UCSD-AML1 (cell line): ENCODE results near the gene MAPK4.

Source experiments
- DNase-seq: peaks from one replicate; lab custom pipeline; 2025; ENCODE audit not compliant: unreplicated experiment; lab: John Stamatoyannopoulos, UW

MAPK4 gene

DNA sequence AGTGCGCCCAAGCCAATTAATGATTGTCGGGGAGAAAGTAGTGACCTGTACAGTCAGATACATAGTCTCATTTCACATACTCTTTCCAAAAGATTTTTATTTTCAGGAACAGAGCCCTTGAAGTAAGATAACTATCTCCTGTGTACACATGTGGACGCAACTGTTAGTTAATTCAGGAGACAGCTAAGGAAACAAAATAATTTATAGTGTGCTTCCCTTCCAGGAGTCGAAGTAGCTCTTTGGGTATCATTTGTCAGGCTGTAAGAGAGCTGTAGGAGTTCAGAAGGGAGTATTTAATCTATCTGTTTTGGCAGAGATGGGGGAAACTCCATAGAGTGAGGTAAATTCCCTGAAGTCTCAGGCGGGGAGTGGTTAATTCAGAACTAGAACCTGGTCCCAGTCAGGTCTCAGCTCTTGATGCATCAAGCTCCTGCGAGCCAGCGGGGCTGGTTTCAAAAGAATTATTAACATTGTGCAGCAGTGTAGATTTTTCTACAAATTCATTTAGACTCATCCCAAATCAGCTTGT lies 63.0 kb downstream of the MAPK4 start:
- no peak for DNase-seq

DNA sequence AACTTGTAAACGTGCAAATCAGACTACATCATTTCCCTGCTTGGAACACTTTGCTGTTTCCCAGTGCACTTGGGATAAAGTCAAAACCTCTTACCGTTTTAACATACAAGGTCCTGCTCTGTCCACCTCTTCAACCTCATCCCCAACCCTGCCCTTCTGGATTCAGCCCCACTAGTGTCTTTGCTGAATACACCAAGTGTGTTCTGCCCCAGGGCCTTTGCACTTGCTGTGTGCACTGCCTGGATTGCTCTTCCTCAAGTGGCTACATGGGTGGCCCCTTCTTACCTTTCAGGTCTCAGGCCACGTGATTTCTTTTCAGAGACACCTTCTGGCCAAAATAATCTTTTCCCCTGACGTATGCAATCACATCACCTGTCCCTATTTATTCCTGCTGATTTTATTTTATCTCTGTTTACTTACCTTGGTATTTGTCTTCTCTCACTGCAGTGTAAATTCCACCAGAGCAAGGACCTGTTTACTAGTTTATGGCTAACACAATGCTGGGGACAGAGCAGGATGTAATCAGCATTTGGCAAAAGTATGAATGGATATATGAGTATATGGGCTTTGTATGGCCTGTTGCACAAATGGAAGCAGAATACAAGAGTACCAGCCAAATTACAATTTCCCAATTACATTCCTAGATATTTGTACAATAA lies 63.9 kb downstream of the MAPK4 start:
- DNase-seq, result no peak

GRCh38 chr18:50624981-50625380 lies 65.1 kb downstream of the MAPK4 start:
- no peak for DNase-seq

DNA sequence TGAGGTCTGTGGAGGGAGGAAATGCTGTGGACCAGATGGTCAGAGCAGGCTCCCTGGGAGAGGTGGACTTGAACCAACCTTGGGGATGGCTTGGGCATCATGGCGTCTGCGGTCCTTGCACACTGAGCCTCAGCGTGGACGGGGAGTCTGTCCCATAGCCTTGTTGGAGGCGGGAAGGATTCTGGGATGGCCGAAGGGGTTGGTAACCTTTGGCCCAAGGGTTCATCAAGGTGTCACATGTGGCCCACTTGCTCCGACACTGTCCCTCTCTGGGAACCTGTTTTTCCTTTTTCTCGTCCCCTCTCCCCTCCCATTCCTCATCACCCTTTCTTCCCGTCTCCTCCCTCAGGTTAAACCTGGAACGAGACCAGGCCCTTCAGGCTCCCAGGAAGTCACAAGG lies 66.4 kb downstream of the MAPK4 start:
- no peak for DNase-seq

DNA sequence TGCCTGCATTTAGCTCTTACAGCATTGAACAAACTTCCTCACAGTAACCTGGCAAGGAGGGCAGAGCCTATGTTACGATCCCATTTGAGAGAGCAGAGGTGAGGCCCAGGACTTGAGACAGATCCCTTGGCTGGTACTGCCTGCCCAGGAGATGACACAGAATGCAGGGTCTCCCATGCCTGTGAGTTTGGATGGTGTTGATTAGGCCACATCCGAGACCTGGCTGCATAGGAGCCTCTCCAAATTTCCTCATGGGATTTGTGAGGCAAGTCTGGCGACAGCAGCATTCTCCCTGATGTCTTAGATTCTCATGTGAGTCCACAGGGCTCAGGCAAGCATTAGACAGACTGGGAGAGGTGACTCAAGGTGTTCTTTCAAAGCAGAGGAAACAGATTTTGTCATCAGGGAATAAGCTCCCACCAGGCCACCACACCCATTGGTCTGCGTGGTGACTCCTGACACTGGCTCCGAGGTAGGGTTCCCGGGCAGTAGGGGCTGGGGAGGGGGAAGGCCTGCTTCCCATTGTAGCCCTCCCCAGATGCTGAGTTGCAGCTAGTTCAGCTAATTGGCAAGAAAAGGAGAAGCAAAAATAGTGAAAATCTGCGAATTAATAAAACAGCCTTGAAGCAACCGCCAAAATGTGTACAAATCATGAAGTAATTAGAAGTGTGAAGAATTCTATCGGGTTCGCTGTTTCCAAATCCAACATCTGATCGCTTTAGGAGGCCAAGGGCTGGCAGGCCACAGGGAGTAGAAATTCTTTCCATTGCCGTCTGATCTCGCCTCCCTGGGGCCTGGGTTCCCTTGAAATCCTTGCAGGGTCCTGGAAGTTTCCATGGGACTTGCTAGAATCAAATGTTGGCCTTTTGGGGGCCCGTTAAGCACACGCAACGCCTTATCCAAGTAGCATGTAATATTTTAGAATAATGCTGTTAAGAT lies 68.0 kb downstream of the MAPK4 start:
- DNase-seq, result no peak

DNA sequence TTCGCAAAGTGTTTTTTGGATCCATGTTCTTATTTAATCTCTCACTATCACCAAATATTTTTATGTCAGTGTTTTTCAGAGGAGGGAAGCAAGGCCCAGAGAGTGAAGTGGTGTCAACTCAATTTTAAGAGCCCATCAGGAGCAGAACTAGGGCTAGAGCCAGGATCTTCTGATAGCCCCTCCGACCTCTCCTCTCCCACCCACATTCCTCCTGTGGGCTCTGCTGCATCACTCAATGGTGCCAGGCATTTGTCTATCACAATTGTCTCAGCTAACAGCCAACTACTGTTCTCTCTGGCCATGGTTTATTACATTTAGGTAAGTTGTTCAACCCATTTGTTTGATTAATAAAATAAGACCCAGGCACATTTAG lies 68.6 kb downstream of the MAPK4 start:
- DNase-seq, result no peak

GRCh38 chr18:50629148-50629631 lies 69.3 kb downstream of the MAPK4 start:
- DNase-seq, result no peak

- DNase-seq, result no peak
Measured at GRCh38 chr18:50630895-50631294, 71.0 kb downstream of the MAPK4 start.

DNA sequence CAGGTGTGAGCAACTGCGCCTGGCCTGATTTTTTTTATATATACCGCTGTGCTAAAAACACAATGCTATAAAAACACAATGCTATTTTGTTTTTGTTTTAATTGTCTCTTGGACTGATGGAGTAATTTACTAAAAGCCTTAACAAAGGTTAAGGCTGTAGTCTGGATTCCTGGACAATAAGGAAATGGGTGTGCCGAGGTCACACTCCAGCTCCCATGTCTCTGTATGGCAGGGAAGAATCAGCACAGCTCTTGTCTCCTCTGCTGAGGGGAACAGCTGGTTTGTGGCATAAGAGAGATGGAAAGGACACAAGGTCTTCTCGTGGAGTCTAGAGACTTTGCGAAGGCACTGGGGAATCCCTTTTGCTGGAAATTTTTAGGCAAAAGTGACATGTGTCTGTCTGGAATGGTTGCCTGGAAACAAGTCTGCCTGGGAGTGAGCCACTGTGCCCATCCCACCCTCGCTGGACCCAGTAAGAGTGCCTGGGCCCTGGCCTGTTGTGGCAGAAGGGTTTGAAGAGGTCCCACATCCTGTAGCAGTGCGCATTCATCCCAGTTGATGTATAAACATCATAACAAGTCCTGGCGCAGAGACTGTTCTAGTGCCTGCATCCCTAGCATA lies 73.1 kb downstream of the MAPK4 start:
- DNase-seq, result no peak

DNA sequence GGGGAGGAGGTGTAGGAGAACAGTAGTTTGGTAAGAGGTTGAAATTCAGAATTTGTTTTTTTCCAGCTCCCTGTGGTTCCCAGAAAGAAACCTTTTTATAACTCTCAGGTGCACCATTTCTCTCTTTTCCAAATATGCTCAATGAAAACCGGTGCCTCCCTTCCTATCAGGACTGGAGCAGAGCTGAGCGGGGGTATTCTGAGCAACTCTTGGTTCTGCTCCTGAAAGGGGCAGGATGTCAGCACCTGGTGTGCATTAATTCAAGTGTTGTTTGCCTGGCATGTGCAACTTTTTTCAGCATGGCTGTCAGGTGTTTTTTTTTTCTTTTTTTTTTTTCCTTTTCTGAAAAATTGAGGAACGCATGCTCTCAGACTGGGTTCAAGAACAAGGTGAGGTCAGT lies 74.1 kb downstream of the MAPK4 start:
- no peak for DNase-seq

GRCh38 chr18:50636366-50637057 lies 76.6 kb downstream of the MAPK4 start:
- no peak for DNase-seq

DNA sequence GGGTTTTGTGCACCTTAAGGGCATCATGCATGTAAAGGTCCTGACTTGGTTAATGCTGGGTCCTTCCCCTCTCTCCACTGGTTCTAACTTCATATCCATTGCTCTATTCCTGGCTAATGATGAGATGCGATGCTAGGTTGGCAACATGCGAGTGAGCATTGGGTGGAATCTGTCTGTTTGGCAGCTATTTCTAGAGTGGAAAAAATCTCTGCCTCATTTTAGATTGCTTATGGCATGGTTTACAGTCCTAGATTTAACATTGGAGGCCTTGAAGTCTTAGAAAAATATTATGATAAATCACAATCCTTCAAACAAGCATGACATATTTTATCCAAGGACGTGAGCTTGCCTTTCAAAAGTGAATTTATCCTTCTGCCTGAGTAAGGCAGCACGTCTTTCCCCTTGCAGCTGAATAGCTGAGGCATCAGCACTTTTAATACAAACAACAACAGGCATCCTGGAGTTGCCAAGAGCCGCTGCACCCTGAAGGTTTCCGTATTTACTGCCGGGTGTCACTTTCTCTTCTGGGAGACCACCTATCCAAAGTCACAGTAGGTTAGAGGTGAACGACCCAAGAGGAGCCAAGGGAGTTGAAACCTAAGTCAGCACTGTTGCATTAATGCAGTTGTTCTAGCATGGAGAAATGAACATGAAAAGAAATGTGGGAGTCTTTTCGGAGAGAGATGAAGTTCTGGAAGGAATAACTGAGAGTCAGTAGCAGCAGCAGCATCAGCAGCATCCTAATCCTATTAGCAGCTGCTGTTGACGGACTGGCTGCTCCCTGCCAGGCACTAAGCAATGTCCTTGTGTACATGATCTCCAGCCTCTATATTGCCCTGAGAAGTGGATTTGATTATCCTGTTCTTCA lies 78.4 kb downstream of the MAPK4 start:
- no peak for DNase-seq

DNA sequence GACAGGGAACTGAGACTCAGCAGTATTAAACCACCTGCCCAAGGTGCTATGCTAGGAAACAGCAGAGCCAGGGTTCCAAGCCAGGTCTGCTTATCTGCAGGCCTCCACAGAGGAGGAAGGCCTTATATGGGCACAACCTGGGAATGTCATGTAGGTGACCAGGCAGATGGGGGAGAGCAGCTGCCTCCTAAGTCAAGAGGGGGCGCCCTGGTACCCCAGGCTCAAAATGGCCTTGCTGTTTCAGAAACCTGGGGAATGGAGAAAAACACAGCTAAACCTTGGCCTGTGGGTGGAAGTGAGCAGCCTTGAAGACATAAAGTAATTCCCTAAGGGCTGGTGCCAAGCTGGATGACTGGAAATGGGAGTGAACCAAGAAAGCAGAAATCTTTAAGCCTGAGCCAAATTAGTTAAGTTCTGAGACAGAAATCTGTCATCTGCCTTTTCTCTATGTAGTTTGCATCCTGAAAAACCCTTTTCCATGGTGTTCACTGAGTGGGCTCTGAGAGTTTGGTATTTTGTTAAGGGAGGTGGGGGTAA lies 79.1 kb downstream of the MAPK4 start:
- DNase-seq, result no peak

GRCh38 chr18:50639711-50640110 lies 79.8 kb downstream of the MAPK4 start:
- no peak for DNase-seq

DNA sequence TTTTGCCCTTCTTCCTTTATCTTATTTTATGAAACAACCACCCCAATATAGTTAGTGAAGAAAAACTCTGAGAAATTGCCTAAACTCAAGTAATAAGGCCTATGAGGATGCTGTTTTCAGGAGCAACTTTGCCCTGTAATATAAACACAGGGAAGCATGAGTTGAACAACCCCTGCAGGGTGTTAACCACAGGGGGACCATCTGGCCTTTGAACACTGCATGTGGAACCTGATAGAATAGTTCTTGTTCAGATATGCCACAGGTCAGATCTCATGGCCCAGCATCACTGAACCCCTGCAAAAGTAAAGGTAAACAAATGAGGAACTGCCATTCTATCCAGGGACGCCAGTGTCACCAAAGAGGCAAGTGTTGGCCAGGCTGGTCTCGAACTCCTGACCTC lies 82.6 kb downstream of the MAPK4 start:
- no peak for DNase-seq

DNA sequence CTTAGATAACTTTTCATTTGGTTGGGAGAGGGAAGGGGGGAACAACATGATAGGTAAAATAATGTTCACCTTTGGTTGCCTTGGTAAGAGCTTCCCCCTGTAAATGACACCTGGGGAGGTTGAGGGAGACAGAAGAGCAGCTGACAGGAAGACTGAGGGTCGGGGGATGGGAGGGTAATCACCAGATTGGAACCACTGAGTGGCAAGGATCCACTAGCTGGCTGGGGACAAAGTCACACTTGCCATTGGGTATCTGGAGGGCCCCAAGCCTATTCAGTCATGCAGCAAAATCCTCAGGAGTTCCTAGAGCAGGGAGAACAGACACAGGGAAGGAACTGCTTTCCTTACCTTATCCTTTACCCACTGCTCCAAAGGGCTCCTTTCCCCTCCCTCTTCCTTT lies 84.3 kb downstream of the MAPK4 start:
- DNase-seq, result no peak

DNA sequence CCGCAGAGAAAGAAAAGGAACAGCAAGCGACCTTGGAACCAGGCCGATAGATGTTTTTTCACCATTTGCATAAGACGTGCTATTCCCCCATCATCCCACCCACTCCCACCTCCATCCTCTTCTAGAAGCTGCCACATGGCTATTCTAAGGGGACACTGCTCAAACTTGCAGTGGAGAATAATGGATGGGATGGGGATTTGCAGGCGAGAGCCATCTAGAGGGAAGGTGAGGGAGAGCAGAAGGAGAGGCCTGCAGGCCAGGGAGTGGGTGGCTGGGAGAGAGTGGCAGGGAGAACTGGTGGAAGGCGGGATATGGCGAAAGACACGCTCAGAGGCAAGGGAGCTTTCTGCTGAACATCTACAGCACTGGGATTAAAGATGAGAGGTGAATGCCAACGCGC lies 84.9 kb downstream of the MAPK4 start:
- no peak for DNase-seq

GRCh38 chr18:50647237-50647636 lies 87.3 kb downstream of the MAPK4 start:
- no peak for DNase-seq

GRCh38 chr18:50647792-50648191 lies 87.9 kb downstream of the MAPK4 start:
- no peak for DNase-seq

DNA sequence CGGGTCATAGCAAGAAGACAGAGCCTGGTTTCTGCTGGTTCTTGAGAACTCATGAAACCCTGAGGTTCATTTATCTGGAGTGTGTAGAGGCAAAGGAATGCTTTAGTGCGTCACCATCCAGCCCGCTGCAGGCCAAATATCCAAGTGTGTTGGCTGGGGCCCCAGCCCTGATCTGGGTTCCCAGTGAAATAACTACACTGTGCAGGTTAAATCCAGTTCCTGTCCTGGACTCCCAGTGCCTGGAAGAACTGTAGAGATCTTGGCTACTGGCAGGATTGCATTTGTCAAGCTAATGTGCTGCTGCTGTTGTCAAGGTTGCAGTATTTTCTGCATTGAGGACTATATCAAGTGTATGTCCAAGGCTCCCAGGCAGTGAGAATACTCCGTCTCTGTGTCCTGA lies 89.9 kb downstream of the MAPK4 start:
- no peak for DNase-seq
